GM19238 (cell line): ENCODE data around the gene HIPK3.
"Not testable (repeated sequence)": the region's sequence is repeated elsewhere in the genome, so short reads cannot be mapped to it uniquely, and the experiment has no call there.

Source experiments
- DNase-seq: peaks from one replicate; pipeline ENCODE4 v3.0.0; 2011; ENCODE audit warnings: low spot score; ENCODE audit not compliant: insufficient read length

Gene HIPK3

DNA sequence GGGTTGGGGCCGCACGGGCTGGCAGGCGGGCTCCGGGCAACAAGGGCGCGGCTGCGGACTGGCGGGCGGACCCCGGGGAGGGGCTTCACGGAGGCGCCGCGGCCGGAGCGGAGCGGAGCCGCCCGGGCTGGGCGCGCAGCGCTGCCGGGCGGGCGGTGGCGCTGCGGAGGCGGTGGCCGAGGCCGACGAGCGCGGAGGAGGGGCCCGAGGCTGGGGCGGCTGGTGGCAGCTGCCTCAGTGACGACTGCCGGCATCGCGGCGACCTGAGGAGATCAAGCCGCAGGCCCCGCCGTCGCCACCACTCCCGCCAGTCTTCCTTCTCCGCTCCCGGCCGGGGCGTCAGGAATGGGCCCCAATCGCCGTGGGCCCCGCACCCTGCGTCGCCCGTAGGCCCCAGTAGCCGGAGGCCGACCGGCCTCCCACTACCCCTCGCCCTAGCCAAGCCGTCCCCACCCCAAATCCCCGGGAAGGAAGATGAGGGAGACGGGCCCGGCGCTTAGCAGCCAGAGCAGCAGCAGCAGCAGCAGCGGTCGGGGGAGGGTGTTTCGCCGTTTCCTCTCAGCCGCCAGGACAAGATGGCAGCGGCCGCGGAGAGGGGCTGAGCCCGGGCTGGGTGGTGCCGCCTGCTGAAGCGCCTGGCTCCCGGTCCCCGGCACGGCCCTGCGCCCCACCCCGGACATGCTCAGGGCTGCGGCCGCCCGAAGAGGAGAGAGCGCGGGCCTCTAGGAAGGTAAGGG lies at the start of gene HIPK3:
Gene HIPK3, plus strand, starts transcription at position 222 of the 737 bp plus-strand sequence.
- peak; percentile 85 for DNase-seq

GRCh38 chr11:33207408-33207985 lies 49.7 kb upstream of the HIPK3 start:
- no peak for DNase-seq

- no peak for DNase-seq
These were observed 49.0 kb upstream of the HIPK3 start for GRCh38 chr11:33208150-33208549.

DNA sequence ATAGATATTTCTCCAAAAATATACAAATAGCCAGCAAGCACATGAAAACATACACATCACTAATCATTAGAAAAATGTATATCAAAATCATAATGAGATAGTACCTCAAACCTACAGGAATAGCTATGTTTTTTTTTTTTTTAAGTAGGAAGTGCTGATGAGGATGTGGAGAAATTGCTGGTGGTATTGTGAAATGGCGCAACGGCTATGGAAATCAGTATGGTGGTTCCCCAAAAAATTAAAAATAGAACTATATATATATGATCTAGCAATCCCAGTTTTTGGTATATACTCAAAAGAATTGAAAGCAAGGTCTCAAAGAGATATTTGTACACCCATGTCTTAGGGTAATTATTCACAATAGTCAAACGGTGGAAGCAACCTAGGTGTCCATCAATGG lies 46.0 kb upstream of the HIPK3 start:
- no peak for DNase-seq

- DNase-seq, result no peak
These were observed 45.6 kb upstream of the HIPK3 start for GRCh38 chr11:33211580-33211979.

DNA sequence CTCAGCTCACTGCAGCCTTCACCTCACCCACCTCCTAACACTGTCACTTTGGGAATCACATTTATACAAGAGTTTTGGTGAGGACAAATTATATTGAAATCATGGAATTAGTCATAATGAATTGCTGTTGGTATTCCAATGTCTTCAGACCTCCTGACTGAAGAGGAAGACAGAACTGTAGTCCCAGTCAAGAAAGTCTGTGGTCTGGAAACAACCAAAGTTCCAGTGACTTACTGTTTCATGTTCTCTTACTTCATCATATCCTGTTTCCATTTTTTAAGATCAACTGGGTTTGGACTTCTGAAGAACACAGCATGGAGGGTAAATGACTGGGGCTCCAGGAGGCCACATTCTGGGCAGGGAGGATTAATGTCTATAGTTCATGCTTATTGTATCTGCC lies 43.0 kb upstream of the HIPK3 start:
- no peak for DNase-seq

DNA sequence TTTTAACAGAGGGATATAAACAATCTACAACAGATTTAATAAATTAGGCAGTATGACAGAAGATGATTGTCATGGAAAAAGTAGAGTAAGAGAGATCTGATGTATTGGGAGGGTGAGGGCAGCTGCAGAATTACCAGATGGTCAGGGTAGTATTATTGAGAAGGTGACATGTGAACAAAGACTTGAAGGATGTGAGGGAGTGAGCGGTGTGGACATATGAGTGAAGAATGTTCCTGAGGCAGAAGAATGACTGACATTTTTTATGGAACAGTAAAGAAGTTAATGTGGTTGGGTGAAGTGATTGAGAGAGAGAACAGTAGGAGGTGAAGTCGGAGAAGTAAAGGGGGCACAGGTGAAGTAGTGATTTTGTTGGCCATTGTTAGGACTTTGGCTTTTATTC lies 42.4 kb upstream of the HIPK3 start:
- no peak for DNase-seq

- DNase-seq, result not testable (repeated sequence)
These were observed 40.5 kb upstream of the HIPK3 start for GRCh38 chr11:33216676-33217075.

DNA sequence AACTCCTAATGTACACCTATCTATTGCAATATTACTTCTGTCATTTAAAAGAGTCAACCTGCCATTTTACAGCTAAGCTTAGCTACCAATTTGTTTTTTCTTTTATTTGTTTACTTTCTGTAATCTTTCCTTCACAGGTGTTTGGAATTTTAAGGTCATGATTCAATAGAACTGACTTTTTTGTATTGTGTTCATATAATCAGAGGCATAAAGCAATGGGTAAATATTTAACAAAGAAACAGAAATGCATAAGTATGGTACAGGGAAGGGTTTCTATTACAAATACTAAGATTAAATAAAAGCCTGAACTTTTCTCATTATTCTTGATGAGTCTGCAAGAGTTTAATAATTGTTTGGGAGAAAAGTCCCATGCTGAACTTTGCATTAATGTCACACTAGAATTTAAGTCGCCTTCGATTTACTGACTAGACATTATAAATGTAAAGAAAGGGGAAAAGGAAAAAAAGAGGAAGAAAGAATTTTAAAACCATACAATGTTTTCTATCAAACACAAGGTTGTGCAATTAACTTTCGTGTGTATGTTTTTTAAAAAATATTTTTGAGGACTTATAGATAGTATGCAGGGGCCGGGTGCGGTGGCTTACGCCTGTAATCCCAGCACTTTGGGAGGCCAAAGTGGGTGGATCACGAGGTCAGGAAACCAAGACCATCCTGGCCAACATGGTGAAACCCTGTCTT lies 35.0 kb upstream of the HIPK3 start:
- DNase-seq, result no peak

DNA sequence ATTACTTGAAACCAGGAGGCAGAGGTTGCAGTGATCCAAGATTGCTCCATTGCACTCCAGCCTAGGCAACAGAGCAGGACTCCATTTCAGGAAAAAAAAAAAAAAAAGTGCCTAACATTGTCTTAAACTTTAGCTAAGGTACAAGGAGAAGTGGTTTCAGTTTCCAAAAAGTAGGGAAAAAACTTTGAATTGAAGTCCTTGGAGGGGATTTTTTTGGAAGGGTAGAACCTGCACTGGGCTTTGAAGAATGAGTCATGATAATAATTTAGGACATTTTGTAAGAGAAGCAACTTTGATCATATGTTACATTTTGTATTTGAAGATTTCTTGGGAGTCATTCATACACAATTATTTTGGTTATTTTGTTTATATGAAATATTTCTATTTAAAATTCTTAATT lies 31.8 kb upstream of the HIPK3 start:
- no peak for DNase-seq

- no peak for DNase-seq
These were observed 29.5 kb upstream of the HIPK3 start for GRCh38 chr11:33227578-33228261.

DNA sequence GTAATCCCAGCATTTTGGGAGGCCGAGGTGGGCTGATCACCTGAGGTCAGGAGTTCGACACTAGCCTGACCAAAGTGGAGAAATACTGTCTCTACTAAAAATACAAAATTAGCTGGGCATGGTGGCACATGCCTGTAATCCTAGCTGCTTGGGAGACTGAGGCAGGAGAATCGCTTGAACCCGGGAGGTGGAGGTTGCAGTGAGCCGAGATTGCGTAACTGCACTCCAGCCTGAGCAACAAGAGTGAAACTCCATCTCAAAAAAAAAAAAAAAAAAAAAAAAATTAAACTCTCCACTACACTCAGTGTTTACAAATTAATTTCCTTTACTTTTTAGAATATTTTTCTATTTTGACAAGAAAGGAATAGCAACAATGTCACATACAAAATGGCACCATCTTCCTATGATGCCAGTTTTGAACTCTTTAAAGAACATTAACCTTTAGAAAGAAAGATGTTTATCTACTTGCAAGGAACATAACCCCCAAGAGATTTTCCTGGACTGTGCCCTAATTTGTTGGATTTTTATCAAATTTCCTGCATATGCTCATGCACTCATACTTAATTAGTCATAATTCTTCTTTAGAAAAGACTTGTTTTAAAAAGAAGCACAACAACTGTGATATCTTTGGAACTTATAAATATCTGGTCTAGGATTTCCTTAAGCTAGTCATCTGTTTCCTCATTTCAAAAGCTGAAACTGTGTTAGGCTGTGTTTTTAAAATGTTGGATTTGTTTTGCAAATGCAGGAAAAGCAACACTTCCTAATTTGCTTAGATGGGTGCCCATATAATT lies 22.6 kb upstream of the HIPK3 start:
- no peak for DNase-seq

GRCh38 chr11:33237039-33237597 lies 20.1 kb upstream of the HIPK3 start:
- DNase-seq, result no peak

DNA sequence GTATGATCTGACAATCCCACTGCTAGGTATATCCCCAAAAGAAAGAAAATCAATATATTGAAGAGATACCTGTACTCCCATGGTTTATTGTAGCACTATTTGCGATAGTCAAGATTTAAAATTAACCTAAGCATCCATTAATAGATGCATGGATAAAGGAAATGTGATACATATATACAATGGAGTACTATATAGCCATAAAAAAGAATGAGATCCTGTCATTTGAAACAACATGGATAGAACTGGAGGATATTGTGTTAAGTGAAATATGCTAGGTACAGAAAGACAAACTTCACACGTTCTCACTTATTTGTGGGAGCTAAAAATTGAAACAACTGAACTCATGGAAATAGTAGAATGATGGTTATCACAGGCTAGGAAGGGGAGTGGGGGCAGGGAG lies 14.6 kb upstream of the HIPK3 start:
- DNase-seq, result no peak

DNA sequence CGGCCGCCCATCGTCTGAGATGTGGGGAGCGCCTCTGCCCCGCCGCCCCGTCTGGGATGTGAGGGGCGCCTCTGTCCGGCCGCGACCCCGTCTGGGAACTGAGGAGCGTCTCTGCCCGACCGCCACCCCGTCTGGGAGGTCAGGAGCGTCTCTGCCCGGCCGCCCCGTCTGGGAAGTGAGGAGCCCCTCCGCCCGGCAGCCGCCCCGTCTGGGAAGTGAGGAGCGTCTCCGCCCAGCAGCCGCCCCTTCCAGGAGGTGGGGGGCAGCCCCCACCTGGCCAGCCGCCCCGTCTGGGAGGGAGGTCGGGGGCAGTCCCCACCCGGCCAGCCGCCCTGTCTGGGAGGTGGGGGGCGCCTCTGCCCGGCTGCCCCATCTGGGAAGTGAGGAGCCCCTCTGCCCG lies 13.5 kb upstream of the HIPK3 start:
- not testable (repeated sequence) for DNase-seq

- DNase-seq, result no peak
These were observed 8.7 kb upstream of the HIPK3 start for GRCh38 chr11:33248416-33248971.

DNA sequence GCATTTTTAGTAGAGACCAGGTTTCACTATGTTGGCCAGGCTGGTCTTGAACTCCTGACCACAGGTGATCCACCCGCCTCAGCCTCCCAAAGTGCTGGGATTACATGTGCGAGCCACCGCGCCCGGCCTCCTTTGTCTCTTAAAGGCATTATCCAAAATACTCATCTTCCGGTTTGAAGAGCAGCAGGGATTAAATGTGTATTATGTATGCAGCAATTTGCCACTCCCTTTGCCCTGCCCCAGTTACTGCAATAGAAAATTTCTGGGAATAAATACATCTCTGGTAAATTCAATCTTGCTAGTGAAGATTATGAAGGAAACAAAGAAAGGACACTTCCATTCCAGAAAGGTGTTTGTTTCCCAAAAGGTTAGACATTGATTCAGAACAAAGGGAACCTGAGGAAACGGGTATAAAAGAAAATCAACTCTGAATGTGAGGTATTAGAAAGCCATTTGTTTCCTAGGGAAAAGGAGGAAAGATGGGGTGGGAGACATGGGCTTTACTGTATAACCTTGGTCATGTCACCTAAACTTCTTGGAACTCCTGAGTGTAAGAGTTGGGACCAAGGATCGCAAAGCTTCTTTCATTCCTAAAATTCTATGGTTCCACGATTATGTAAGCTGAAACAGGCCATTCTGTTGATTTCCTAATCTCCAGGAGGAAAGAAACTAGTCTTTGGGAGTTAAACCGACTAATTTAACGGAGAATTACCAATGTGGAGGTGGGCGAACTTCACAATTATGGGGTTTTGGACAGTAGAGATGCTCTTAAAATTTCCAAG lies 959 bp upstream of the HIPK3 start:
- DNase-seq, result no peak

DNA sequence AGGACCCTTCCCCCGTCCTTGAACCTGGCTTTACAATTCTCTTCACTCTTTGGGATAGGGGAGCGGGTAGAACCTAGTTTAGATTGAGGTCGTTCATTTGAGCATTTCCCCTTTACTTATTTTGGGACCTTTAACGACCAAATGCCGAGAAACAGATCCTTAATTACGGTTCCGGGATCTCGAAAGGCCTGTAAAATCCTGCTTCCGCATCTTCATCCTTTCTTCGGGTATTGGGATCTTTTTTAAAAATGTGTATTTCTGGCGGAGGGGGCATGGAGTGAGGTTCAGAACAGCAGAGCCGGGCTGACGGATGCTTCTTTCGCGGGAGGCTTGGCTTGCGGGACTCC lies 395 bp upstream of the HIPK3 start:
- no peak for DNase-seq

DNA sequence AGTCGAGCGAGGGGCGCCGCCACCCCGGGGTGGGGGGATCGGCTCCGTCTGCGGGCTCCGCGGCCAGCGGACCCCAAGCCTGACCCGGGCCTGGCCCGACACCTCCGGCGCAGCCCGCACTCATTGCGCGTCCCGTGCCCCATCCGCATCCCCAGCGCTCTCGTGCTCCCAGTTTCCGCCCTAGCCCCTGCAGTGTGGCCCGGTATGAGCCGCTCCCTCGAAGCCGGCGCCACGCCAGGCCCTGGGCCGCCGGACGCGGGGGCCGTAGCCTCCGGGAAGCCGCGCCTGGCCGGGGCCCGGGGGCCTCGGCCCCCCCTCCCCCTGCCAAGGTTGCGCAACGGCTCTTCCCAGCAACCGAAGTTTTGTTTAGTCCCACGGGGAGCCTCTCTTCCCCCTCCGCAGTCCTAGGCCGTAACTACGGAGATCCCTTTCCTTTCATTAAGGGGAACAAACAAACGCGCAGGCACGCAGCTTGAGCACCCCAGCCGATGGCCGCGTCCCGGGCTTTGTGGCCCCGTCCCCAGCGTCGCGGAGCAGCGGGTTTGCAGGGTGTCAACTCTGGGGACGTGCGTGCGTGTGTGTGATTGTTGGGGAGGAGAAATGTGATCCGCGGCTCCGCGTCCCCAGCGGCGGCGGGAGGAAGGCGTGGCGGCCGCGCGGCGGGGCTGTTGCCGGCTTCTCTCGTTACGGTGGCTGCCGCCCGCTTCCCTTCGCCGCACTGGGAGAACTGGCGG lies 883 bp downstream of the HIPK3 start:
- peak; percentile 48 for DNase-seq
